Vagina (tissue), 2 donors: ENCODE data around the gene DNTT. TPM values are rescaled to one million over a fixed set of nuclear protein-coding genes. Genes with fewer than 3 reads are reported as not detected.

Experiments used
- DNase-seq, 2 donors: peaks; one replicate each; pipeline ENCODE4 v3.0.0-alpha.2; 2017; ENCODE audit errors: extremely low spot score in 2 of 2
- H3K27ac ChIP-seq: fragments of 200-600 bp; sonication (generic); one replicate; pipeline ENCODE4 v1.5.1; 2019
- H3K27me3 ChIP-seq: fragments of 200-600 bp; sonication (generic); one replicate; pipeline ENCODE4 v1.5.1; 2019
- H3K36me3 ChIP-seq, 2 donors: fragments of 200-600 bp; sonication (generic); one replicate each; pipeline ENCODE4 v1.5.1; 2017 to 2019
- H3K4me1 ChIP-seq: fragments of 200-600 bp; sonication (generic); one replicate; pipeline ENCODE4 v1.5.1; 2019
- H3K4me3 ChIP-seq, 2 donors: fragments of 200-600 bp; sonication (generic); 1 replicate in 1 of 2; 2 replicates in 1 of 2; pipeline ENCODE4 v1.5.1; 2016 to 2019
- H3K9me3 ChIP-seq: fragments of 200-600 bp; sonication (generic); one replicate; pipeline ENCODE4 v1.5.1; 2019
- CTCF ChIP-seq, 3 experiments: fragments of 450-650 bp in 2 of 3; fragments of 200-600 bp in 1 of 3; sonication (generic) in 1 of 3; IDR thresholded peaks; one replicate each; pipeline ENCODE4 v1.5.1; 2017 to 2019; ENCODE audit warnings: antibody characterized with exemption in 3 of 3, mild to moderate bottlenecking in 2 of 3, moderate library complexity in 2 of 3
- POLR2A ChIP-seq, 2 donors: fragments of 450-650 bp; IDR thresholded peaks; one replicate each; pipeline ENCODE4 v1.6.1; 2017; ENCODE audit warnings: antibody characterized with exemption in 2 of 2, mild to moderate bottlenecking in 2 of 2, moderate library complexity in 2 of 2
- POLR2AphosphoS5 ChIP-seq, 2 donors: sonication (generic); formaldehyde crosslinking; IDR thresholded peaks; one replicate each; pipeline ENCODE4 v1.9.0; 2017; ENCODE audit warnings: antibody characterized with exemption in 2 of 2, mild to moderate bottlenecking in 2 of 2, low read depth in 1 of 2; ENCODE audit not compliant: insufficient read depth in 1 of 2
- intact Hi-C: fragments of 100-400 bp; cut with DNase I; formaldehyde crosslinking; loops from one replicate; pipeline ENCODE4 v1.15.1; 2023
- total RNA-seq: library from RNA; depleted of rRNA; stranded (reverse); fragments of >200 nt; gene quantifications from one replicate; pipeline ENCODE4 v1.2.3, GENCODE V29; 2016

DNTT gene
- total RNA-seq, 1 donor from 2014 or later = not detected

- Histone ChIP-seq H3K27ac (no peak overlapping the region), H3K36me3 (no peaks in the 10 kb centered on the region), H3K4me3 (peak overlapping the region in 1 of 2 donors; percentile 29), H3K4me1 (peaks cover 19% of the 10 kb centered on the region), H3K27me3 (no peaks in the 10 kb centered on the region), H3K9me3 (no peaks in the 10 kb centered on the region)
- DNase-seq = peak in 1 of 2 donors; percentile 67
- intact Hi-C loops = no loop called here
- TF ChIP-seq POLR2A (IDR thresholded peaks at IDR 0.05) = no peak
- no peak for TF ChIP-seq POLR2AphosphoS5 (IDR thresholded peaks at IDR 0.05; ENCODE audit: insufficient read depth in 1 of 2, low read depth in 1 of 2)
- TF ChIP-seq CTCF (IDR thresholded peaks at IDR 0.05) = no peak
Measured at GRCh38 chr10:96269438-96270300, 34.6 kb upstream of the DNTT start.

- Histone ChIP-seq H3K4me1 (peaks cover 19% of the 10 kb centered on the region), H3K9me3 (no peaks in the 10 kb centered on the region), H3K4me3 (peak overlapping the region in 1 of 2 donors; percentile 29), H3K27ac (no peak overlapping the region), H3K36me3 (no peaks in the 10 kb centered on the region), H3K27me3 (no peaks in the 10 kb centered on the region)
- intact Hi-C loops = no loop called here
- TF ChIP-seq CTCF (IDR thresholded peaks at IDR 0.05) (no peak), POLR2AphosphoS5 (IDR thresholded peaks at IDR 0.05; ENCODE audit: insufficient read depth in 1 of 2, low read depth in 1 of 2) (no peak), POLR2A (IDR thresholded peaks at IDR 0.05) (no peak)
- no peak for DNase-seq
Measured at GRCh38 chr10:96270571-96270970, 33.7 kb upstream of the DNTT start.

GRCh38 chr10:96271016-96271815, 33.0 kb upstream of the DNTT start, which contains the start of gene BLNK:
BLNK (minus strand) TSS chr10:96271569; CDS start chr10:96271398, 171 bp downstream.
- Histone ChIP-seq H3K36me3 (no peaks in the 10 kb centered on the region), H3K4me1 (peaks cover 19% of the 10 kb centered on the region), H3K9me3 (no peaks in the 10 kb centered on the region), H3K4me3 (peak within 1 kb of the TSS in 1 of 2 donors; percentile 29), H3K27ac (peak within 1 kb of the TSS; percentile 1), H3K27me3 (no peaks in the 10 kb centered on the region)
- TF ChIP-seq POLR2A (IDR thresholded peaks at IDR 0.05) = no peak
- peak in 1 of 2 donors; percentile 70 for TF ChIP-seq POLR2AphosphoS5 (IDR thresholded peaks at IDR 0.05; ENCODE audit: insufficient read depth in 1 of 2, low read depth in 1 of 2)
- intact Hi-C loops = no loop called here
- peak in 1 of 2 donors; percentile 90 for DNase-seq

GRCh38 chr10:96272316-96273280, 31.6 kb upstream of the DNTT start:
- TF ChIP-seq POLR2A (IDR thresholded peaks at IDR 0.05) (no peak), POLR2AphosphoS5 (IDR thresholded peaks at IDR 0.05; ENCODE audit: insufficient read depth in 1 of 2, low read depth in 1 of 2) (peak in 1 of 2 donors; percentile 63), CTCF (IDR thresholded peaks at IDR 0.05) (no peak)

More at GRCh38 chr10:96272316-96273280, 31.6 kb upstream of the DNTT start:
- intact Hi-C loops = no loop called here
- Histone ChIP-seq H3K4me3 (no peak overlapping the region), H3K9me3 (no peaks in the 10 kb centered on the region), H3K36me3 (no peaks in the 10 kb centered on the region), H3K27ac (peak overlapping the region; percentile 1), H3K4me1 (peaks cover 19% of the 10 kb centered on the region), H3K27me3 (no peaks in the 10 kb centered on the region)
- peak in 1 of 2 donors; percentile 83 for DNase-seq
